ENCODE results near the gene TRIO. TPM values are rescaled to one million over a fixed set of nuclear protein-coding genes. Genes with fewer than 3 reads are reported as not detected.
"Not testable (repeated sequence)": the region's sequence is repeated elsewhere in the genome, so short reads cannot be mapped to it uniquely, and the experiment has no call there.

Gene TRIO
- total RNA-seq, 1 donor from 2014 or later: 170 TPM

- no peak for DNase-seq (ENCODE audit: low read depth)
- no peak for TF ChIP-seq CTCF (conservative IDR thresholded peaks at IDR 0.05; ENCODE audit: low read depth, low read length)
- H3K4me3 ChIP-seq (ENCODE audit: low read depth, low read length): no peak overlapping the region
These were observed 408.9 kb downstream of the TRIO start for GRCh38 chr5:14552017-14552416.

GRCh38 chr5:14554288-14554687 is 411.1 kb downstream of the TRIO start:
- not testable (repeated sequence) for DNase-seq (ENCODE audit: low read depth); H3K4me3 ChIP-seq (ENCODE audit: low read depth, low read length)

- TF ChIP-seq CTCF (conservative IDR thresholded peaks at IDR 0.05; ENCODE audit: low read depth, low read length): no peak
- no peak for DNase-seq (ENCODE audit: low read depth)
These were observed 412.9 kb downstream of the TRIO start for GRCh38 chr5:14556015-14556414.

GRCh38 chr5:14557203-14557770 is 414.1 kb downstream of the TRIO start:
- no peak for TF ChIP-seq CTCF (conservative IDR thresholded peaks at IDR 0.05; ENCODE audit: low read depth, low read length)
- no peak overlapping the region for H3K4me3 ChIP-seq (ENCODE audit: low read depth, low read length)
- DNase-seq (ENCODE audit: low read depth): no peak

More at GRCh38 chr5:14556015-14556414, 412.9 kb downstream of the TRIO start:
- H3K4me3 ChIP-seq (ENCODE audit: low read depth, low read length): no peak overlapping the region

GRCh38 chr5:14557791-14558415 is 414.8 kb downstream of the TRIO start:
- DNase-seq (ENCODE audit: low read depth): no peak
- no peak for TF ChIP-seq CTCF (conservative IDR thresholded peaks at IDR 0.05; ENCODE audit: low read depth, low read length)
- H3K4me3 ChIP-seq (ENCODE audit: low read depth, low read length): no peak overlapping the region

Other genes starting within 250 kb of the TRIO start
- gene DNAH5, start 198.7 kb upstream of the TRIO start, total RNA-seq: 1.2 and 1.7 TPM in 2 replicates